SKM-1 (cell line): ENCODE data around the gene STAC3.
A peak's percentile ranks its signal among the peaks of the same experiment; 100 is the strongest.

Source experiments
- DNase-seq: peaks from one replicate; lab custom pipeline; 2025; ENCODE audit not compliant: unreplicated experiment; lab: John Stamatoyannopoulos, UW

The STAC3 gene

GRCh38 chr12:57224278-57224972 is 26.6 kb downstream of the STAC3 start:
- no peak for DNase-seq

- no peak for DNase-seq
Measured at GRCh38 chr12:57223191-57224165, 27.5 kb downstream of the STAC3 start.

- no peak for DNase-seq
Measured at GRCh38 chr12:57222286-57223190, 28.4 kb downstream of the STAC3 start.

- no peak for DNase-seq
Measured at GRCh38 chr12:57221169-57221917, 29.6 kb downstream of the STAC3 start.

GRCh38 chr12:57220770-57221168 is 30.2 kb downstream of the STAC3 start:
- DNase-seq, result no peak

GRCh38 chr12:57219993-57220754 is 30.8 kb downstream of the STAC3 start:
- no peak for DNase-seq

- no peak for DNase-seq
Measured at GRCh38 chr12:57219205-57219992, 31.6 kb downstream of the STAC3 start.

GRCh38 chr12:57218030-57218853 is 32.7 kb downstream of the STAC3 start:
- DNase-seq, result no peak

GRCh38 chr12:57216921-57217879 is 33.8 kb downstream of the STAC3 start:
- no peak for DNase-seq

GRCh38 chr12:57216014-57216911 is 34.7 kb downstream of the STAC3 start, which contains the start of gene NXPH4:
NXPH4 (plus strand) TSS chr12:57216794; CDS start chr12:57216970, 176 bp downstream.
- DNase-seq, result no peak

- no peak for DNase-seq
Measured at GRCh38 chr12:57215668-57216013, 35.3 kb downstream of the STAC3 start.

GRCh38 chr12:57215065-57215464 is 35.9 kb downstream of the STAC3 start:
- no peak for DNase-seq

- DNase-seq, result no peak
Measured at GRCh38 chr12:57214398-57214781, 36.6 kb downstream of the STAC3 start.

- peak; percentile 8 for DNase-seq
Measured at GRCh38 chr12:57213763-57214397, 37.1 kb downstream of the STAC3 start.

- DNase-seq, result no peak
Measured at GRCh38 chr12:57213058-57213715, 37.8 kb downstream of the STAC3 start.
